ENCODE measurements around the gene PIK3CA.
"Not testable (repeated sequence)": the region's sequence is repeated elsewhere in the genome, so short reads cannot be mapped to it uniquely, and the experiment has no call there.

PIK3CA gene

DNA sequence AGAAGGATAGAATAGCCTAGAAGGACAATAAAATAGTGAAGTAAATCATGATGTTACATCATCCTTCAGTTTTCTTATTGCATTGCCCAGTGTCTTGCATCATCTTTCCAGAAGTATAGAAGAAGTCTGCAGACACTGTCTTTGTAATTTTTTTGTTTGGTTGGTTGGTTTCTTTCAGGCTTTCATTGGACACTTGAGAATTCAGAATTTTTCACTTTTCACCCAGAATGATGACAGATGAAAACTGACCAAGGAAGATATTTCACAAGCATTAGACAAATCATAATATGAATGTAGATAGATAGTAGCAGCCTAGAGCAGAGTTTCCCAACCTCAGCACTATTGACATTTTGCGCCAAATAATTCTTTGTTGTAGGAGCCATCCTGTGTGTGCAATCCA lies 67.4 kb downstream of the PIK3CA start:
- DNase-seq: peak; percentile 32

GRCh38 chr3:179218213-179218612 lies 70.1 kb downstream of the PIK3CA start:
- not testable (repeated sequence) for DNase-seq

- DNase-seq: no peak
Observed at GRCh38 chr3:179223548-179223947, 75.4 kb downstream of the PIK3CA start.

DNA sequence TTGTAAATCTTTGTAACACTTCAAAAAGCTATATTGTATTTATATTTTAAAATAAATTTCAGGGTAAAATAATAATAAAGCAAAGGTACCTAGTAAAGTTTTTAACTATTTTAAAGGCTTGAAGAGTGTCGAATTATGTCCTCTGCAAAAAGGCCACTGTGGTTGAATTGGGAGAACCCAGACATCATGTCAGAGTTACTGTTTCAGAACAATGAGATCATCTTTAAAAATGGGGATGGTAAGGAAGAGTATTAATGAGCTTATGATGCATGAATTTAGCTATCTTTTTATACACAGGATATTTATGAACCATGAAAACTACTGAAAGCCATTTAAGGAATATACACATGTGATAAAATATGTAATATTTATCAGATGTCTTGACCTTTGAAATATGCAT lies 76.4 kb downstream of the PIK3CA start:
- DNase-seq: no peak

- no peak for DNase-seq
Observed at GRCh38 chr3:179227349-179227748, 79.2 kb downstream of the PIK3CA start.

GRCh38 chr3:179229177-179229576 lies 81.0 kb downstream of the PIK3CA start:
- no peak for DNase-seq

DNA sequence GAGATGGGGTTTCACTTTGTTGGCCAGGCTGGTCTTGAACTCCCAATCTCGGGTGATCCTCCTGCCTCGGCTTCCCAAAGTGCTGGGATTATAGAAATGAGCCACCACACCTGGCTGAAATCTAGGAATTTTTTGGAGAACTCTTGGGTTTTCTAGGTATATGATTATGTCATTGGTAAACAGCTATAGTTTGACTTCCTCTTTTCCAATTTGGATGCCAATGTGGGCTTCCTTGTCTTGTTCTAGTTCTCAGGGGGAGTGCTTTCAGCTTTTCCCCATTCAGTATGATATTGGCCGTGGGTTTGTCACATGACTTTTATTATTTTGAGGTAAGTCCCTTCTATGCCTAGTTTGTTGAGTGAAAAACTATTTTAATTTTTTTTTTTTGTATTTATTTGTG lies 84.9 kb downstream of the PIK3CA start:
- no peak for DNase-seq

DNA sequence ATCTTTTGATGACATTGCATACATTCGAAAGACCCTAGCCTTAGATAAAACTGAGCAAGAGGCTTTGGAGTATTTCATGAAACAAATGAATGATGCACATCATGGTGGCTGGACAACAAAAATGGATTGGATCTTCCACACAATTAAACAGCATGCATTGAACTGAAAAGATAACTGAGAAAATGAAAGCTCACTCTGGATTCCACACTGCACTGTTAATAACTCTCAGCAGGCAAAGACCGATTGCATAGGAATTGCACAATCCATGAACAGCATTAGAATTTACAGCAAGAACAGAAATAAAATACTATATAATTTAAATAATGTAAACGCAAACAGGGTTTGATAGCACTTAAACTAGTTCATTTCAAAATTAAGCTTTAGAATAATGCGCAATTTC lies 86.0 kb downstream of the PIK3CA start:
- peak; percentile 5 for DNase-seq

DNA sequence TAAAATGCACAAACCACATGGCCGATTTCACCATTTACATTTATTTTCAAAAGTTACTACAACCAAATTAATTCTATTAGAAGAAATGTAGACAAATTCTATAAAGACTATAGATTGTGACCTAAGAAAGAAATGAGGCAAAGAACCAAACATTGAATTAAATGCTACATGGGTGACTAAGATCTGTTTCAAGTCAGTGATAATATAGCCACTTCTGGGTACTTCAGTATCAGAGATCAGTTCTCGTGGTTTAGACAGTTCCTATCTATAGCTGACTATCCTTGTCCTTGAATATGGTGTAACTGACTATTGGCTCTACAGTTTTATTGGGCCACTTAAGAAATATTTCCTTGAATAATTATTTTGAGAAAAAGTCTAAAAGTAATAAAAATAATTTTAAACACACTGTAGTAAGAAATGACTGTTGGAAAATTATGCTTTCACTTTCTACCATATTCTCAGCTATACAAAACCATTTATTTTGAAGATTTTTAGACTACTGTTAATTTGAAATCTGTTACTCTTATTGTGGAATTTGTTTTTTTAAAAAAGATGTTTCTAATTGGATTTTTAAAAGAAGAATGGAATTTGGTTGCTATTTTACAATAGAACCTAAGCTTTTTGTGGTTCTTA lies 88.6 kb downstream of the PIK3CA start:
- no peak for DNase-seq

GRCh38 chr3:179240299-179240698 lies 92.1 kb downstream of the PIK3CA start:
- DNase-seq: not testable (repeated sequence)

DNA sequence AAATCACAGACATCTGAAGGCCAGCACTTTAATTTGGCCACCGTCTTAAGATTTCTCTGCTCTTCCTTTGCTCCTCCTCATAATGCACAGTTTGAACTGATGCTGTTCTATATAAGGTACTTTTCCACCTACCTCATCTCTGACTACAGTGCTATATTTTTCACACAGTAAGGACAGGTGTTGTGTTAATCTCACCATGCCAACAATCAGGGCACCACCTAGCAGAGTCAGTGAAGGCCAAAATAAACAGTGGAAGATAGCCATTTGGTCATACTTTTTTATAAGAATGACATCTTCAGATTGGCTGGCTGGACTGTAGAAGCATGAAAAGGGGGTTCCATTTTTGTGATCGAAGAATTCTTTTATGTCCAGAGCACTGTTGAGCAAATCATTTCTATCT lies 94.7 kb downstream of the PIK3CA start:
- DNase-seq: not testable (repeated sequence)

GRCh38 chr3:179244878-179245277 lies 96.7 kb downstream of the PIK3CA start:
- DNase-seq: peak; percentile 28

GRCh38 chr3:179247289-179248015 lies 99.3 kb downstream of the PIK3CA start:
- DNase-seq: no peak

GRCh38 chr3:179250803-179251476 lies 102.8 kb downstream of the PIK3CA start, which contains the start of gene KCNMB3:
KCNMB3 (minus strand) TSS chr3:179251114; CDS start chr3:179250990, 124 bp downstream.
- DNase-seq: no peak

DNA sequence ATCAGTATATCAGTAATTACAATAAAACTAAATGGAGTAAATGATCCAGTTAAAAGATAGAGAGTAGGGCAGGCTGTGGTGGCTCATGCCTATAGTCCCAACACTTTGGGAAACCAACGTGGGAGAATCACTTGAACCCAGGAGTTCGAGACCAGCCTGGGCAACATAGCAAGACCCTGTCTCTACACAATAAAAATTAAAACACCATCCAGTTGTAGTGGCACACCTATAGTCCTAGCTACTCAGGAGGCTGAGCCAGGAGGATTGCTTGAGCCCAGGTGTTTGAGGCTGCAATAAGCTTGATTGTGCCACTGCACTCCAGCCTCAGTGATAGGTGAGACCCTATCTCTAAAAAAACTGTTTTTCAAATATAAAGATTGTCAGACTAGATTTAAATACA lies 108.7 kb downstream of the PIK3CA start:
- no peak for DNase-seq

DNA sequence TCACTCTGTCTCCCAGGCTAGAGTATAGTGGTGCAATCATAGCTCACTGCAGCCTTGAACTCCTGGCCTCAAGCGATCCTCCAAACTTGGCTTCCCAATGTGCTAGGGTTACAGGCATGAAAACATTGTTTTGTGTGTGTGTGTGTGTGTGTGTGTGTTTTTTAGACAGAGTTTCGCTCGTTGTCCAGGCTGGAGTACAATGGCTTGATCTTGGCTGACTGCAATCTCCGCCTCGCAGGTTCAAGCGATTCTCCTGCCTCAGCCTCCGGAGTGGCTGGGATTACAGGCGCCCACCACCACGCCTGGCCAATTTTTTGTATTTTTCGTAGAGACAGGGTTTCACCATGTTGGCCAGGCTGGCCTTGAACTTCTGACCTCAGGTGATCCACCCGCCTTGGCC lies 109.6 kb downstream of the PIK3CA start:
- not testable (repeated sequence) for DNase-seq

GRCh38 chr3:179258820-179259219 lies 110.7 kb downstream of the PIK3CA start:
- no peak for DNase-seq

- not testable (repeated sequence) for DNase-seq
Observed at GRCh38 chr3:179259959-179260756, 112.0 kb downstream of the PIK3CA start.

DNA sequence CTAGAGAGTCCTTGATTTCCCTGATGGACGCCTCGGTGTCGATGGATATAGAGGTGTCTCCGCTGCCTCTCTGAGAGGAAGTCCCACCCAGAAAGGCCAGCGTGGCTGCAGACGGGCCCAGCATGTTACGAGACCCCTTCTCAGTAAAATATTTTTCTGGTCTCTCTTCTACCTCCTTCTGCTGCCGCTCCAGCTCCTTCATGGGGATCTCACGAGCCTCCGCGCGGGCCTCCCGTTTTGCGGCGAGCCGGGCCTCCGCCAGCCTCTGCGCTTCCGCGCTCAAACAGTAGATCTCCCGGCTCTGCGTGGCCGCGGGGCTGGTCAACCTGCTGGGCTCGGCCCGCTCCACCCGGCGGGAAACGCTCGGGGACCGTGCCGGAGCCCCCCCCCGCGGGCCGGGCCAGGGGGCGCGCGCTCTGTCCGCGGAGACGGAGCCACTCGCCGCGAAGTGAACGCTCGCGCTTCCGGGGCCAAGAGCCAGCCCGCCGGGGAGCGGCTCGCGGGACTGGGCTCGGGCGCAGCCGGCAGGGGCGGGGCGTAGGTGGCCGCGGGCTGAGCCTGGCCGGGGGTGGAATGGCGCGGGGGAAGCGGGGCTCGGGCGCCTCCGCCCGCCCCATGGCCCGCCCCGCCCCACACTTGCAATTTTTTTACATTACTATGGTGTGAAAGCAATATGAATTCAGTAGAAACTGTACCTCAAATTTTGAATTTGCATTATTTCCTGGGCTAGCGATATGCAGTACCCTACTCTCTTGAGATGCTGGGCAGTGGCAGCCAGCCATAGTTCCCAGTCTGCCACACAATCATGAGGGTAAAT lies 113.0 kb downstream of the PIK3CA start:
- DNase-seq: peak; percentile 65

- DNase-seq: no peak
Observed at GRCh38 chr3:179263134-179263533, 115.0 kb downstream of the PIK3CA start.

DNA sequence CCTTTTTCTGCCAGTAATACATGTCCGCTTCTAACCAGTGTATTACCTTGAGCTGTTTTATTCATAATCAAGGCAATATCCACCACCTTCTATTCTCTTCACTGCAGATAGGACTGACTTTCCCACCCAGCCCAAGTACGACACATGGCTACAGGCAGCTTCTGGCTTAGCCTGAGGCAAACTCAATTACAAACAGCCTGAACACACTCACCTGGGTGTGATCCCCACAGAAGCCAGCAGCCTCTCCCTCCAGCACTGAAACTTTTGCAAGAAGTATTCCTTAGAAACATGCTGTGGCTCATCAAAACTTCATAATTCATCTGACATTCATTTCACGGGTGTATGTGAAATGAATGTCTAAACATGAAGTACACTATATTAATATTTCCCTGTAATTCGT lies 116.3 kb downstream of the PIK3CA start:
- DNase-seq: no peak

DNA sequence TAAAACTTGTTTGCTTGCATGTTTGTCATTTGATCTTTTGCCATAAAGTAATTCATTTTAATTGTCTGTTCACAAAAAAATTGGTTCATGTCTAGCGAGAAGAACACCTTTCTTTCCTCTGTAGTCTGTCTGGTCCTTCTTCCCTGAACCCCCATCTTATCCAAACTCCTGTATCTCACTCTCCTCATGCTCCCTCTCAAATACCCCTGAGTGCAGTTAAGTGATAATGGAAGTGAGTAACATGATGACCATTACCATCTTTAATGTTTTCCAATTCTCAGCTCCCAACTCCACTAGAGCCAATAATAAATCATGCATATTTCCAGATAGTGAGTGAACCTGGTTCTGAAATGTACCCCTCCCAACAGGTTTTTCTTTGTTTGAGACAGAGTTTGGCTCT lies 116.9 kb downstream of the PIK3CA start:
- DNase-seq: no peak
